Measurements from ENCODE around the gene PPID. TPM values are rescaled to one million over a fixed set of nuclear protein-coding genes. Genes with fewer than 3 reads are reported as not detected.
"Not testable (repeated sequence)": the region's sequence is repeated elsewhere in the genome, so short reads cannot be mapped to it uniquely, and the experiment has no call there.

The PPID gene
- total and polyA plus RNA-seq, 2 donors (not counting 3 experiments of a cell fraction or from before 2014, with no cell fraction given), result 11.5 to 25.7 TPM

- intact Hi-C loops (cut with micrococcal nuclease); BruUV-seq (replicated peaks); dilution Hi-C loops (cut with MboI; ENCODE audit: extremely low pct_ligation_motif_present, low sequenced_read_pairs): not testable (repeated sequence)
Measured at GRCh38 chr4:158663255-158663654, 59.9 kb downstream of the PPID start.

More at GRCh38 chr4:158663255-158663654, 59.9 kb downstream of the PPID start:
- H3K4me2 ChIP-seq (ENCODE audit: insufficient read depth, low read length); CTCF ChIA-PET; H3K79me2 ChIP-seq (ENCODE audit: control insufficient read depth, insufficient read depth, low read length); H3K9me3 ChIP-seq (replicated peaks; ENCODE audit: control insufficient read depth, insufficient read depth, low read length); H2AFZ ChIP-seq (ENCODE audit: low read depth, low read length); H4K20me1 ChIP-seq (replicated peaks; ENCODE audit: control insufficient read depth, extremely low read depth, insufficient read depth, low read length); H3K4me1 ChIP-seq (ENCODE audit: control insufficient read depth, extremely low read depth, insufficient read depth, low read length); H3K4me3 ChIP-seq (replicated peaks in 1 of 3; ENCODE audit: insufficient read depth in 1 of 3, low read depth in 1 of 3, low read length in 3 of 3); H3K9ac ChIP-seq (replicated peaks; ENCODE audit: extremely low read depth, insufficient read depth, low read length); H3K27me3 ChIP-seq (ENCODE audit: control insufficient read depth in 2 of 2, insufficient read depth in 2 of 2, low read length in 2 of 2); DNase-seq (ENCODE audit: low read depth, low spot score); POLR2A ChIA-PET; H3K36me3 ChIP-seq (ENCODE audit: control insufficient read depth in 2 of 2, extremely low read depth in 1 of 2, insufficient read depth in 2 of 2, low read length in 2 of 2); H3K9me1 ChIP-seq (replicated peaks; ENCODE audit: control insufficient read depth, extremely low read depth, insufficient read depth, low read length); FAIRE-seq; H3K27ac ChIP-seq (ENCODE audit: insufficient read depth, low read depth, low read length): not testable (repeated sequence)

Small RNA genes within 50 kb of the gene (small RNA-seq; reads per million reads assigned to genes)
- gene RF00012 (ENCODE audit: insufficient read depth, insufficient read length, low read depth, low replicate concordance), result not detected

Other genes starting within 250 kb of the PPID start
- gene RXFP1, start 201.5 kb downstream of the PPID start, total RNA-seq, result not detected in 2 replicates
- gene RXFP1, start 201.5 kb downstream of the PPID start, polyA plus RNA-seq, result not detected in 2 replicates
- 19.3 and 19.6 TPM in 2 replicates for gene C4orf46, start 51.5 kb downstream of the PPID start, total RNA-seq
- gene C4orf46, start 51.5 kb downstream of the PPID start, polyA plus RNA-seq, result 7.5 and 9.4 TPM in 2 replicates
- gene ETFDH, start 51.1 kb downstream of the PPID start, total RNA-seq, result 21.8 and 22.3 TPM in 2 replicates
- gene ETFDH, start 51.1 kb downstream of the PPID start, polyA plus RNA-seq, result 16.9 and 17.3 TPM in 2 replicates
- 13.6 and 14.4 TPM in 2 replicates for gene FNIP2, start 45.6 kb upstream of the PPID start, total RNA-seq
- 2.6 and 4.5 TPM in 2 replicates for gene FNIP2, start 45.6 kb upstream of the PPID start, polyA plus RNA-seq

Data from endothelial cell of umbilical vein (primary cell).